GM21723 (cell line): ENCODE results near the gene TRIM64C.
"Not testable (repeated sequence)": the region's sequence is repeated elsewhere in the genome, so short reads cannot be mapped to it uniquely, and the experiment has no call there.

ENCODE experiments used
- ATAC-seq: cut with Tn5 transposase; IDR thresholded peaks from one replicate; pipeline ENCODE4 v1.9.1; 2021; ENCODE audit warnings: mild to moderate bottlenecking, moderate library complexity; ENCODE audit not compliant: unreplicated experiment

TRIM64C gene, protein sequence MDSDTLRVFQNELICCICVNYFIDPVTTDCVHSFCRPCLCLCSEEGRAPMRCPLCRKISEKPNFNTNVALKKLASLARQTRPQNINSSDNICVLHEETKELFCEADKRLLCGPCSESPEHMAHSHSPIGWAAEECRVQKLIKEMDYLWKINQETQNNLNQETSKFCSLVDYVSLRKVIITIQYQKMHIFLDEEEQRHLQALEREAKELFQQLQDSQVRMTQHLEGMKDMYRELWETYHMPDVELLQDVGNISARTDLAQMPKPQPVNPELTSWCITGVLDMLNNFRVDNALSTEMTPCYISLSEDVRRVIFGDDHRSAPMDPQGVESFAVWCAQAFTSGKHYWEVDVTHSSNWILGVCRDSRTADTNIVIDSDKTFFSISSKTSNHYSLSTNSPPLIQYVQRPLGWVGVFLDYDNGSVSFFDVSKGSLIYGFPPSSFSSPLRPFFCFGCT

DNA sequence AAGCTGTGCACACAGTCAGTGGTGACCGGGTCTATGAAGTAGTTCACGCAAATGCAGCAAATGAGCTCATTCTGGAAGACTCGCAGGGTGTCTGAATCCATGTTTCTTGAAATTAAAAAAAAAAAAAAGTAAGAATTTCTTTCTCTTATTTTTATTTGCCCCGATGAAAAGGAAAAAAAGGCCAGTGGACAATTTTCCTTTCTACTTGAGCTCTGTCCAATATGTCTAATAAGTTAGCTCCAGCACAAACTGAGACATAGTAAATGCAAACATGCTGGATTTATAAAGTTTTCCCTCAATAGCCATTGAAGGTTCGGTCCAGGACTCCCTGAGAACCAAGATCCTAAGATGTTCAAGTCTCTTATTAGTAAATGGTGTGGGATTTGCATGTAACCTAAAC is at the start of gene TRIM64C:
TSS of gene TRIM64C (minus strand) at position 101 of the 400 bp plus-strand sequence. CDS start at position 101, 0 bp downstream.
- ATAC-seq: not testable (repeated sequence)

DNA sequence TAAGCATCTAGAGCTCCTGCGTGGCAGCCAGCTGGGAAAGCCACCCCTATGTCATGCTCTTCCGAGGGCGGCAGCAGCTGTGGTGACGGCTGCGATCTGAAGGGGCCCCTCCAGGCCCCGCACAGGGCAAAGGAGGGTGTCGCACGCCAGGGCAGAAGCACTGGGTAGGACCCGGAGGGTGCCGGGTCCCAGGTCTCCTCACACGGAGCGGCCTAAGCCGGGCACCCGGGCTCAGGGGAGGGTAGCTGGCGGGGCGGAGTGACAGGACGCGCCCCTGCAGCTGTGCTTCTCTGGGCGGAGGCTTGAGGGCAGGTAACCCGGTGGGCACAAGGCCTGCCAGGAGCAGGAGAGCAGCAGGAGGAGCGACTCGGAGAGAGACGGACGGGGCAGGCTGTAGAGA is 43.4 kb upstream of the TRIM64C start:
- not testable (repeated sequence) for ATAC-seq

DNA sequence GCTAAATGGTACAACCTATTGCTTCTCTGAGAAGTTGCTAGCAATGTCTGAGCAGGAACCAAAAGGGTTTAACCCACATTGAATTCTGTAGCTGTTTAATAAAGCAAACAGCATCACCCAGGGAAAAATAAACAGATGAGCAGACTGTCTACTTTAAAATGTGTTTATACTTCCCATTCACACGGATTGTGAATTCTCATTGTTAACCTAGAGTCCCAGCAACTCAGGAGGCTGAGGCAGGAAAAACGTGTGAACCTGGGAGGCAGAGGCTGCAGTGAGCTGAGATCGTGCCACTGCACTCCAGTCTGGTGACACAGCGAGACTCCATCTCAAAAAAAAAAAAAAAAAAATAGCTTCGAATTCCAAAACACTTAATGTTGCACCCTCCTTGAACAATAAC is 11.0 kb upstream of the TRIM64C start:
- ATAC-seq: not testable (repeated sequence)

DNA sequence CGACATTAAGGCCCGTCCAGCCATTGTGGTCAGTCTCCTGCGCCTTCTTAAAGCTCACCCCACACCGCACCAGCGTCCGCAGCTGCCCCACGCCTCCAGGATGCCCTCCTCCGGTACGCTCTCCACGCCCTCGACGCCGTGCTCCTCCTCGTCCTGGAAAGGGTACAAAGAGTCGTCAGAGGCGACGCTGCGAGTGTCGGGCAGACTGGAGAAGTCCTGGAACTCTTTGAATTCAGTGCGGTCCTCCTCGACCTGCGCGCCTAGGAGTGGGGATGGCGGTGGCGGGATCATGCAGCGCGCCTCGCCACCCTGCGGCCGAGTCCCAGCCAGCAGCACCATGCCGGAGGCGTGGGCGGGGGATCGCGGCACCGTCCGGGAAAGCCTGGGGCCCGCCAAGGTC is 9.1 kb downstream of the TRIM64C start:
- not testable (repeated sequence) for ATAC-seq

DNA sequence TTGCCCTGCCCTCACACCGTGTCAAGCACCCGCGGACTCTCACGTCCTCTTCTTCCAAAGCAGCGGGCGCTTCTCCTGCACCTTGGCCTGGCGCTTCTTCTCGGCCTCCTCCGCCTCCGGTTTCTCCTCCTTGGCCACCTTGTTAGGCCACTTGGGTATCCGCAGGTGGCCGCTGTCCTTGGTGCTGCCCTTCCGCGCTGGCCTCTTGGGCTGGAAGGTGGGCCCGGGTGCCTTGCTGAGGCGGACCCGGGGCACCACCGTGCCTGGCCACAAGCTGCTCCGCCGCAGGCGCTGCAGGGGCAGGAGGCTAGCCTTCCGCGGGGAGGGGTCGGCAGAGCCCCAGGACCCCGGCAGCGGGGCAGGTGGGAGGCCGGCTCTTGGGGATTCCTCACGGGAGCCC is 10.7 kb downstream of the TRIM64C start:
- not testable (repeated sequence) for ATAC-seq

DNA sequence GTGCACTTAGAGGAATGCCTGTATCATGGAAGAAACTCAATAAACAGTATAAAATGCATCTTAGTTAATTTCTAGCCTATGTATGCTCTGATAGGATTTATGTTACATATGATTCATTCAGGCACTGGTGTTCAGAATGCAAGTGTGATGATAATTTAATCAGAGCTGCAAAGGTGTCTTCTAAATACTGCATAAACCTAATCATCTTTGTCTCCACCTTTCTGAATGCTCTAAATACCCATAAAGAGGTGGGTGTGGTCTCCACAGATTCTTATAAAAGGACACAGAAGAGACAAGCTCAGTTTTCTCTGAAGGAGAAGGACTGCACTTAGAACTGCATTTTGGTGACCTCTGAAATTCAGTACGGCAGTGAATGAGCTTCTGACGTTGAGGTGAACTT is 30.4 kb downstream of the TRIM64C start, which contains the start of gene TRIM49B:
TSS of gene TRIM49B (plus strand) at position 301 of the 400 bp plus-strand sequence. CDS start 2,777 bp downstream, outside the sequence.
- not testable (repeated sequence) for ATAC-seq
